CD14-positive monocyte (primary cell): Measurements from ENCODE around the gene SLC25A30. TPM values are rescaled to one million over a fixed set of nuclear protein-coding genes. Genes with fewer than 3 reads are reported as not detected.

Source experiments
- DNase-seq, 3 donors: peaks; one replicate each; pipeline ENCODE4 v3.0.0-alpha.2; 2011 to 2022
- H2AFZ ChIP-seq: 2 replicates; pipeline ENCODE4 v1.6.0; 2012; ENCODE audit warnings: mild to moderate bottlenecking, low read depth, low read length, inconsistent platforms; ENCODE audit not compliant: insufficient read depth, poor library complexity, severe bottlenecking
- H3K27ac ChIP-seq, 2 donors: 1 replicate in 1 of 2; 2 replicates in 1 of 2; pipeline ENCODE4 v1.5.1; 2012 to 2013; ENCODE audit warnings: low read length in 2 of 2, control low read depth in 1 of 2, inconsistent platforms in 1 of 2, low read depth in 1 of 2, mild to moderate bottlenecking in 1 of 2
- H3K27me3 ChIP-seq, 2 donors: one replicate each; pipeline versions ENCODE4 v1.6.0 to v1.6.1; 2011 to 2013; ENCODE audit warnings: low read length in 2 of 2; ENCODE audit not compliant: control insufficient read depth in 2 of 2, insufficient read depth in 2 of 2
- H3K36me3 ChIP-seq, 2 donors: replicated peaks in 1 of 2; 1 replicate in 1 of 2; 2 replicates in 1 of 2; pipeline versions ENCODE4 v1.5.1 to v1.6.1; 2012 to 2013; ENCODE audit warnings: low read length in 2 of 2, control low read depth in 1 of 2, inconsistent platforms in 1 of 2, mild to moderate bottlenecking in 1 of 2; ENCODE audit not compliant: insufficient read depth in 2 of 2, control insufficient read depth in 1 of 2
- H3K4me1 ChIP-seq, 2 donors: 1 replicate in 1 of 2; 2 replicates in 1 of 2; pipeline versions ENCODE4 v1.5.1 to v1.6.1; 2012 to 2013; ENCODE audit warnings: low read length in 2 of 2, control low read depth in 1 of 2, inconsistent platforms in 1 of 2, mild to moderate bottlenecking in 1 of 2, moderate library complexity in 1 of 2; ENCODE audit not compliant: insufficient read depth in 2 of 2, control insufficient read depth in 1 of 2
- H3K4me2 ChIP-seq: replicated peaks from 2 replicates; pipeline ENCODE3; 2012; ENCODE audit warnings: low read length, moderate library complexity, mild to moderate bottlenecking; ENCODE audit not compliant: poor library complexity, severe bottlenecking; ENCODE audit errors: extremely low read depth
- H3K4me3 ChIP-seq, 3 experiments: fragments of 200-600 bp in 1 of 3; sonication (generic) in 1 of 3; replicated peaks in 1 of 3; 1 replicate in 2 of 3; 2 replicates in 1 of 3; pipeline ENCODE4 v1.5.1; 2011 to 2013; ENCODE audit warnings: low read length in 3 of 3, mild to moderate bottlenecking in 3 of 3, control low read depth in 2 of 3, low read depth in 2 of 3, inconsistent platforms in 1 of 3, moderate library complexity in 1 of 3
- H3K79me2 ChIP-seq: 2 replicates; pipeline ENCODE4 v1.6.0; 2012; ENCODE audit warnings: mild to moderate bottlenecking, control low read depth, inconsistent platforms, low read length, moderate library complexity; ENCODE audit not compliant: insufficient read depth
- H3K9ac ChIP-seq: 2 replicates; pipeline ENCODE4 v1.6.0; 2017; ENCODE audit warnings: low read length, mild to moderate bottlenecking; ENCODE audit not compliant: insufficient read depth, poor library complexity, severe bottlenecking
- H3K9me3 ChIP-seq, 2 donors: replicated peaks in 1 of 2; 1 replicate in 1 of 2; 2 replicates in 1 of 2; pipeline versions ENCODE4 v1.5.1 to v1.6.1; 2012 to 2013; ENCODE audit warnings: low read length in 2 of 2, control low read depth in 1 of 2; ENCODE audit not compliant: control insufficient read depth in 1 of 2, insufficient read depth in 1 of 2
- H4K20me1 ChIP-seq: 2 replicates; pipeline ENCODE4 v1.6.0; 2012; ENCODE audit warnings: mild to moderate bottlenecking, low read length, control low read depth, moderate library complexity; ENCODE audit not compliant: insufficient read depth
- H3K27ac Mint-ChIP-seq, 7 donors: one replicate each; pipeline ENCODE4 v1.8.0; 2020; ENCODE audit warnings: mild to moderate bottlenecking in 7 of 7, mixed read lengths in 7 of 7, moderate library complexity in 6 of 7, inconsistent platforms in 2 of 7
- H3K27me3 Mint-ChIP-seq, 3 donors: one replicate each; pipeline ENCODE4 v1.8.0; 2021 to 2022; ENCODE audit warnings: low read depth in 3 of 3, mild to moderate bottlenecking in 3 of 3, mixed read lengths in 3 of 3, moderate library complexity in 3 of 3, inconsistent platforms in 1 of 3
- H3K36me3 Mint-ChIP-seq, 2 donors: one replicate each; pipeline ENCODE4 v1.8.0; 2020; ENCODE audit warnings: mixed read lengths in 2 of 2, inconsistent platforms in 1 of 2, mild to moderate bottlenecking in 1 of 2
- H3K4me1 Mint-ChIP-seq: one replicate; pipeline ENCODE4 v1.8.0; 2020; ENCODE audit warnings: mild to moderate bottlenecking, mixed read lengths
- H3K4me3 Mint-ChIP-seq, 2 donors: one replicate each; pipeline ENCODE4 v1.8.0; 2020; ENCODE audit warnings: mild to moderate bottlenecking in 2 of 2, mixed read lengths in 2 of 2, moderate library complexity in 1 of 2
- H3K9me3 Mint-ChIP-seq, 7 donors: one replicate each; pipeline ENCODE4 v1.8.0; 2020 to 2022; ENCODE audit warnings: mixed read lengths in 7 of 7, mild to moderate bottlenecking in 6 of 7, moderate library complexity in 6 of 7, inconsistent platforms in 2 of 7
- CTCF ChIP-seq: fragments of 200-600 bp; IDR thresholded peaks from one replicate; pipeline ENCODE4 v1.8.0; 2022; ENCODE audit warnings: antibody characterized with exemption, mild to moderate bottlenecking
- WGBS: methylation state at CpG from one replicate; pipeline ENCODE4 v1.1.5; 2013; ENCODE audit warnings: missing lambda C conversion rate; ENCODE audit not compliant: insufficient coverage; 5-methylcytosine and 5-hydroxymethylcytosine counted together
- intact Hi-C, 2 donors: fragments of 100-400 bp; cut with micrococcal nuclease; formaldehyde crosslinking; loops; one replicate each; pipeline versions ENCODE4 v1.15.0 to v1.15.1; 2023
- polyA plus RNA-seq, 3 donors: library from polyadenylated mRNA; depleted of rRNA in 1 of 3; unstranded in 2 of 3; stranded (reverse) in 1 of 3; fragments of 300-500 nt in 2 of 3; fragments of >200 nt in 1 of 3; fragmentation: Illumina TruSeq in 2 of 3; gene quantifications; 1 replicate in 2 of 3; 2 replicates in 1 of 3; pipeline ENCODE4 v1.2.3, GENCODE V29; 2012 to 2021

The SLC25A30 gene
- polyA plus RNA-seq, 3 donors = 0.92 to 14.0 (median 2.3) TPM

GRCh38 chr13:45402641-45403040, 15.5 kb downstream of the SLC25A30 start:
- H3K4me3 ChIP-seq = no peak overlapping the region
- Mint-ChIP-seq H3K27me3 (no peaks in the 10 kb centered on the region), H3K36me3 (peaks cover 81 to 87% of the 10 kb centered on the region in 2 donors), H3K27ac (no peak overlapping the region), H3K4me1 (peaks cover 8% of the 10 kb centered on the region), H3K9me3 (no peaks in the 10 kb centered on the region), H3K4me3 (no peak overlapping the region)
- WGBS = 100% methylated on average over 1 of the region's 3 CpGs
- no peak overlapping the region for H3K27ac ChIP-seq
- no peak for TF ChIP-seq CTCF
- peaks cover 11% of the 10 kb centered on the region for H4K20me1 ChIP-seq
- DNase-seq = no peak
- H3K4me1 ChIP-seq = peaks cover 6 to 7% of the 10 kb centered on the region in 2 donors
- H3K9ac ChIP-seq = no peak overlapping the region
- no peaks in the 10 kb centered on the region for H3K27me3 ChIP-seq
- H2AFZ ChIP-seq = no peak overlapping the region
- intact Hi-C loops = no loop called here
- peaks cover 90 to 99% of the 10 kb centered on the region in 2 donors for H3K36me3 ChIP-seq
- H3K79me2 ChIP-seq = no peaks in the 10 kb centered on the region
- no peak overlapping the region for H3K4me2 ChIP-seq
- H3K9me3 ChIP-seq = no peaks in the 10 kb centered on the region

- WGBS = no CpG with 5 or more reads among the region's 1 CpG
- peaks cover 78 to 85% of the 10 kb centered on the region in 2 donors for H3K36me3 Mint-ChIP-seq
Measured at GRCh38 chr13:45401314-45401713, 16.9 kb downstream of the SLC25A30 start.

More at GRCh38 chr13:45401314-45401713, 16.9 kb downstream of the SLC25A30 start:
- Histone ChIP-seq H3K79me2 (no peaks in the 10 kb centered on the region), H3K27ac (no peak overlapping the region), H3K27me3 (no peaks in the 10 kb centered on the region), H3K9ac (no peak overlapping the region), H2AFZ (no peak overlapping the region), H4K20me1 (peaks cover 2% of the 10 kb centered on the region), H3K4me2 (no peak overlapping the region), H3K36me3 (peaks cover 87 to 99% of the 10 kb centered on the region in 2 donors), H3K4me3 (no peak overlapping the region), H3K4me1 (peaks cover 1% of the 10 kb centered on the region in 2 donors), H3K9me3 (no peaks in the 10 kb centered on the region)
- H3K27ac Mint-ChIP-seq = no peak overlapping the region
- peaks cover 4% of the 10 kb centered on the region for H3K4me1 Mint-ChIP-seq
- H3K4me3 Mint-ChIP-seq = no peak overlapping the region
- DNase-seq = no peak
- intact Hi-C loops = no loop called here
- TF ChIP-seq CTCF = no peak
- peaks cover 0 to 2% (median 0%) of the 10 kb centered on the region in 3 donors for H3K27me3 Mint-ChIP-seq
- H3K9me3 Mint-ChIP-seq = no peaks in the 10 kb centered on the region
